GM23338 (cell line): ENCODE data around the gene PTPN20. TPM values are rescaled to one million over a fixed set of nuclear protein-coding genes. Genes with fewer than 3 reads are reported as not detected.

ENCODE experiments used
- ATAC-seq: fragments of 200-7000 bp; cut with Tn5 transposase; 3 replicates; pipeline ENCODE4 v1.9.1; 2020
- DNase-seq: peaks from one replicate; pipeline ENCODE4 v3.0.0-alpha.2; 2015; ENCODE audit warnings: low spot score
- H2AFZ ChIP-seq: fragments of 200-600 bp; sonication (generic); 2 replicates; pipeline ENCODE4 v1.8.0; 2016; ENCODE audit warnings: antibody characterized with exemption, mild to moderate bottlenecking, moderate library complexity
- H3F3A ChIP-seq: fragments of 200-600 bp; sonication (generic); replicated peaks from 2 replicates; pipeline ENCODE4 v1.8.0; 2017; ENCODE audit warnings: antibody characterized with exemption, mixed run types, low read depth
- H3K27ac ChIP-seq: fragments of 200-600 bp; sonication (generic); 2 replicates; pipeline ENCODE4 v1.6.1; 2016; ENCODE audit warnings: low read depth
- H3K27me3 ChIP-seq: fragments of 200-600 bp; sonication (generic); 2 replicates; pipeline ENCODE4 v1.8.0; 2016; ENCODE audit warnings: mild to moderate bottlenecking, mixed run types, moderate library complexity; ENCODE audit not compliant: insufficient read depth
- H3K36me3 ChIP-seq: fragments of 200-600 bp; sonication (generic); 2 replicates; pipeline ENCODE4 v1.8.0; 2016; ENCODE audit warnings: mild to moderate bottlenecking; ENCODE audit not compliant: insufficient read depth
- H3K4me1 ChIP-seq: fragments of 200-600 bp; sonication (generic); 2 replicates; pipeline ENCODE4 v1.8.0; 2016; ENCODE audit warnings: mild to moderate bottlenecking, moderate library complexity; ENCODE audit not compliant: insufficient read depth
- H3K4me2 ChIP-seq: fragments of 200-600 bp; sonication (generic); 2 replicates; pipeline ENCODE4 v1.7.1; 2017; ENCODE audit warnings: mixed run types
- H3K4me3 ChIP-seq: fragments of 200-600 bp; sonication (generic); 2 replicates; pipeline ENCODE4 v1.6.1; 2016; ENCODE audit warnings: mixed run types
- H3K79me2 ChIP-seq: fragments of 200-600 bp; sonication (generic); replicated peaks from 2 replicates; pipeline ENCODE4 v1.8.0; 2017; ENCODE audit warnings: mild to moderate bottlenecking; ENCODE audit not compliant: insufficient read depth
- H3K9me2 ChIP-seq: fragments of 200-600 bp; sonication (generic); 2 replicates; pipeline ENCODE4 v1.8.0; 2017; ENCODE audit not compliant: insufficient read depth
- H4K20me1 ChIP-seq: fragments of 200-600 bp; sonication (generic); replicated peaks from 2 replicates; pipeline ENCODE4 v1.8.0; 2017; ENCODE audit warnings: mild to moderate bottlenecking; ENCODE audit not compliant: insufficient read depth
- H3K27ac Mint-ChIP-seq: 2 replicates; pipeline ENCODE4 v1.8.0; 2020; ENCODE audit warnings: inconsistent platforms, mild to moderate bottlenecking, moderate library complexity, mixed read lengths
- H3K27me3 Mint-ChIP-seq: 3 replicates; pipeline ENCODE4 v1.8.0; 2022; ENCODE audit warnings: low read depth, mild to moderate bottlenecking, moderate library complexity, mixed read lengths, inconsistent platforms; ENCODE audit not compliant: insufficient read depth, poor library complexity
- H3K36me3 Mint-ChIP-seq: 3 replicates; pipeline ENCODE4 v1.8.0; 2021; ENCODE audit warnings: low read depth, mild to moderate bottlenecking, inconsistent platforms, moderate library complexity, mixed read lengths
- H3K4me1 Mint-ChIP-seq: 3 replicates; pipeline ENCODE4 v1.8.0; 2020; ENCODE audit warnings: mild to moderate bottlenecking, inconsistent platforms, mixed read lengths
- H3K4me3 Mint-ChIP-seq: 3 replicates; pipeline ENCODE4 v1.8.0; 2021; ENCODE audit warnings: moderate library complexity, mild to moderate bottlenecking, inconsistent platforms, mixed read lengths
- H3K9me3 Mint-ChIP-seq: 3 replicates; pipeline ENCODE4 v1.8.0; 2020; ENCODE audit warnings: moderate library complexity, mild to moderate bottlenecking, inconsistent platforms, mixed read lengths
- CREB1 ChIP-seq: fragments of 250-450 bp; sonication (Bioruptor Pico); IDR thresholded peaks from 2 replicates; pipeline ENCODE4 v1.5.0; 2020; ENCODE audit warnings: low read depth, mild to moderate bottlenecking, moderate library complexity
- CTCF ChIP-seq, 2 experiments: fragments of 200-600 bp in 1 of 2; sonication (generic) in 1 of 2; conservative IDR thresholded peaks; 2 replicates each; pipeline versions ENCODE4 v1.5.1 to v1.6.1; 2016 to 2017; ENCODE audit warnings: antibody characterized with exemption in 2 of 2, low read depth in 2 of 2, mild to moderate bottlenecking in 2 of 2, moderate library complexity in 1 of 2
- ETS1 ChIP-seq: IDR thresholded peaks from 2 replicates; pipeline ENCODE4 v1.6.1; 2016; ENCODE audit warnings: antibody characterized with exemption
- EZH2 ChIP-seq: fragments of 200-600 bp; sonication (generic); IDR thresholded peaks from one replicate; pipeline ENCODE4 v1.8.0; 2017; ENCODE audit warnings: antibody characterized with exemption, mild to moderate bottlenecking, low read depth; ENCODE audit not compliant: unreplicated experiment
- EZH2phosphoT487 ChIP-seq: fragments of 200-600 bp; sonication (generic); IDR thresholded peaks from one replicate; pipeline ENCODE4 v1.8.1; 2018; ENCODE audit warnings: antibody characterized with exemption; ENCODE audit not compliant: unreplicated experiment
- JUNB ChIP-seq: IDR thresholded peaks from one replicate; pipeline ENCODE4 v1.6.1; 2016; ENCODE audit warnings: antibody characterized with exemption; ENCODE audit not compliant: unreplicated experiment
- NANOG ChIP-seq: IDR thresholded peaks from 2 replicates; pipeline ENCODE4 v1.6.1; 2016; ENCODE audit warnings: antibody characterized with exemption, borderline replicate concordance
- POLR2AphosphoS5 ChIP-seq: IDR thresholded peaks from 2 replicates; pipeline ENCODE4 v1.6.1; 2016; ENCODE audit warnings: antibody characterized with exemption, low read depth
- REST ChIP-seq: IDR thresholded peaks from one replicate; pipeline ENCODE4 v1.6.1; 2018; ENCODE audit warnings: antibody characterized with exemption; ENCODE audit not compliant: unreplicated experiment
- STAT1 ChIP-seq: IDR thresholded peaks from one replicate; pipeline ENCODE4 v1.6.1; 2016; ENCODE audit warnings: antibody characterized with exemption; ENCODE audit not compliant: unreplicated experiment
- ZNF114 ChIP-seq: fragments of 250-450 bp; sonication (Bioruptor Pico); IDR thresholded peaks from 2 replicates; pipeline ENCODE4 v1.5.0; 2020; ENCODE audit warnings: mild to moderate bottlenecking, moderate library complexity
- ZNF331 ChIP-seq: fragments of 250-450 bp; sonication (Bioruptor Pico); IDR thresholded peaks from 2 replicates; pipeline ENCODE4 v1.5.0; 2020; ENCODE audit warnings: low read depth, mild to moderate bottlenecking, moderate library complexity
- ZNF462 ChIP-seq: fragments of 250-450 bp; sonication (Bioruptor Pico); IDR thresholded peaks from 2 replicates; pipeline ENCODE4 v1.5.0; 2020; ENCODE audit warnings: mild to moderate bottlenecking, moderate library complexity
- polyA plus RNA-seq: library from polyadenylated mRNA; unstranded; fragments of >200 nt; fragmentation: Nextera tagmentation; extraction: Ambion mirVana; gene quantifications from 2 replicates; pipeline ENCODE4 v1.2.1, GENCODE V29; 2016
- total RNA-seq: library from RNA; depleted of rRNA; stranded (reverse); fragments of >200 nt; shearing (Covaris generic); gene quantifications from 2 replicates; pipeline ENCODE4 v1.2.3, GENCODE V29; 2014

PTPN20 gene
- total and polyA plus RNA-seq, 2 experiments from 2014 or later, result 0.13 TPM; not detected in 1

GRCh38 chr10:47027108-47027783, 116.0 kb downstream of the PTPN20 start:
- ATAC-seq (no peak), DNase-seq (no peak)
- H3K36me3 Mint-ChIP-seq, result no peaks in the 10 kb centered on the region
- no peaks in the 10 kb centered on the region for H3K79me2 ChIP-seq
- no peaks in the 10 kb centered on the region for H4K20me1 ChIP-seq
- no peak for TF ChIP-seq STAT1
- no peak for TF ChIP-seq REST
- TF ChIP-seq JUNB, result no peak
- no peak for TF ChIP-seq NANOG
- no peak for TF ChIP-seq ZNF114 (CRISPR knock-in tag)
- no peak for TF ChIP-seq POLR2AphosphoS5
- TF ChIP-seq ZNF462, result no peak
- TF ChIP-seq CREB1 (CRISPR knock-in tag), result no peak
- no peak for TF ChIP-seq ZNF331
- no peak for TF ChIP-seq ETS1
- no peak for TF ChIP-seq CTCF (conservative IDR thresholded peaks at IDR 0.05; ENCODE audit: low read depth in 2 of 2)
- no peak for TF ChIP-seq EZH2
- TF ChIP-seq EZH2phosphoT487, result no peak
- no peaks in the 10 kb centered on the region for H3K4me1 Mint-ChIP-seq
- H2AFZ ChIP-seq, result no peak overlapping the region
- H3F3A ChIP-seq, result no peaks in the 10 kb centered on the region
- no peak overlapping the region for H3K4me2 ChIP-seq
- H3K4me1 ChIP-seq, result no peaks in the 10 kb centered on the region
- H3K4me3 Mint-ChIP-seq, result no peak overlapping the region
- H3K9me3 Mint-ChIP-seq, result no peaks in the 10 kb centered on the region; the same call in 1 of the 3 replicates
- no peak overlapping the region for H3K4me3 ChIP-seq
- H3K9me2 ChIP-seq, result no peaks in the 10 kb centered on the region
- no peaks in the 10 kb centered on the region for H3K36me3 ChIP-seq
- peak overlapping the region; percentile 28; the same call in 1 of the 2 replicates for H3K27ac Mint-ChIP-seq
- no peak overlapping the region for H3K27ac ChIP-seq
- H3K27me3 Mint-ChIP-seq, result peaks cover 8% of the 10 kb centered on the region
- H3K27me3 ChIP-seq, result no peaks in the 10 kb centered on the region
